Natural killer cell (primary cell): ENCODE results near the gene MTPN. TPM values are rescaled to one million over a fixed set of nuclear protein-coding genes. Genes with fewer than 3 reads are reported as not detected.
A peak's percentile ranks its signal among the peaks of the same experiment; 100 is the strongest.

ENCODE experiments used
- ATAC-seq, 3 donors: fragments of 150-1000 bp in 2 of 3; fragments of 200-7000 bp in 1 of 3; cut with Tn5 transposase; 1 replicate in 1 of 3; 2 replicates in 2 of 3; pipeline ENCODE4 v1.10.0; 2021; ENCODE audit warnings: mild to moderate bottlenecking in 2 of 3, moderate library complexity in 2 of 3
- DNase-seq, 2 donors: peaks; one replicate each; pipeline versions ENCODE4 v3.0.0 to v3.0.0-alpha.2; 2013 to 2021; ENCODE audit warnings: mixed read lengths in 1 of 2
- H3K27ac ChIP-seq: one replicate; pipeline ENCODE4 v1.5.1; 2013; ENCODE audit warnings: mild to moderate bottlenecking, low read length
- H3K27me3 ChIP-seq: one replicate; pipeline ENCODE4 v1.6.1; 2013; ENCODE audit warnings: low read length; ENCODE audit not compliant: control insufficient read depth, insufficient read depth
- H3K36me3 ChIP-seq: one replicate; pipeline ENCODE4 v1.6.1; 2013; ENCODE audit warnings: low read length; ENCODE audit not compliant: control insufficient read depth, insufficient read depth
- H3K4me1 ChIP-seq: one replicate; pipeline ENCODE4 v1.6.1; 2013; ENCODE audit warnings: low read length; ENCODE audit not compliant: control insufficient read depth, insufficient read depth
- H3K4me3 ChIP-seq: one replicate; pipeline ENCODE4 v1.5.1; 2013; ENCODE audit warnings: low read length
- H3K9me3 ChIP-seq: one replicate; pipeline ENCODE4 v1.6.1; 2013; ENCODE audit warnings: low read length; ENCODE audit not compliant: control insufficient read depth, insufficient read depth
- H3K27ac Mint-ChIP-seq, 2 donors: one replicate each; pipeline ENCODE4 v1.8.0; 2022; ENCODE audit warnings: mild to moderate bottlenecking in 2 of 2, mixed read lengths in 2 of 2, moderate library complexity in 1 of 2
- H3K27me3 Mint-ChIP-seq, 2 donors: one replicate each; pipeline ENCODE4 v1.8.0; 2022; ENCODE audit warnings: low read depth in 2 of 2, mixed read lengths in 2 of 2
- H3K36me3 Mint-ChIP-seq: one replicate; pipeline ENCODE4 v1.8.0; 2022; ENCODE audit warnings: mixed read lengths
- H3K4me1 Mint-ChIP-seq, 2 donors: one replicate each; pipeline ENCODE4 v1.8.0; 2022; ENCODE audit warnings: mixed read lengths in 2 of 2
- H3K4me3 Mint-ChIP-seq: one replicate; pipeline ENCODE4 v1.8.0; 2022; ENCODE audit warnings: mild to moderate bottlenecking, moderate library complexity, mixed read lengths
- H3K9me3 Mint-ChIP-seq, 2 donors: one replicate each; pipeline ENCODE4 v1.8.0; 2022; ENCODE audit warnings: mixed read lengths in 2 of 2
- WGBS: methylation state at CpG from one replicate; pipeline ENCODE4 v1.1.7; 2013; ENCODE audit warnings: missing lambda C conversion rate; ENCODE audit not compliant: insufficient coverage; 5-methylcytosine and 5-hydroxymethylcytosine counted together
- intact Hi-C: fragments of 100-400 bp; cut with micrococcal nuclease; formaldehyde crosslinking; loops from one replicate; pipeline ENCODE4 v1.14.2; 2022
- total RNA-seq, 4 donors: library from RNA; stranded (reverse); fragments of 120-200 nt in 1 of 4; gene quantifications; one replicate each; pipeline versions ENCODE4 v1.2.3 to v1.2.4, GENCODE V29; 2013 to 2022
- TF ChIP-seq, protein P1 (sequence below): fragments of 200-600 bp; IDR thresholded peaks from one replicate; pipeline ENCODE4 v1.8.0; 2022; ENCODE audit warnings: antibody characterized with exemption

The MTPN gene
- total RNA-seq, 3 donors from 2014 or later (not counting 1 experiment from before 2014, with no cell fraction given), result 161 to 170 (median 165) TPM

DNA sequence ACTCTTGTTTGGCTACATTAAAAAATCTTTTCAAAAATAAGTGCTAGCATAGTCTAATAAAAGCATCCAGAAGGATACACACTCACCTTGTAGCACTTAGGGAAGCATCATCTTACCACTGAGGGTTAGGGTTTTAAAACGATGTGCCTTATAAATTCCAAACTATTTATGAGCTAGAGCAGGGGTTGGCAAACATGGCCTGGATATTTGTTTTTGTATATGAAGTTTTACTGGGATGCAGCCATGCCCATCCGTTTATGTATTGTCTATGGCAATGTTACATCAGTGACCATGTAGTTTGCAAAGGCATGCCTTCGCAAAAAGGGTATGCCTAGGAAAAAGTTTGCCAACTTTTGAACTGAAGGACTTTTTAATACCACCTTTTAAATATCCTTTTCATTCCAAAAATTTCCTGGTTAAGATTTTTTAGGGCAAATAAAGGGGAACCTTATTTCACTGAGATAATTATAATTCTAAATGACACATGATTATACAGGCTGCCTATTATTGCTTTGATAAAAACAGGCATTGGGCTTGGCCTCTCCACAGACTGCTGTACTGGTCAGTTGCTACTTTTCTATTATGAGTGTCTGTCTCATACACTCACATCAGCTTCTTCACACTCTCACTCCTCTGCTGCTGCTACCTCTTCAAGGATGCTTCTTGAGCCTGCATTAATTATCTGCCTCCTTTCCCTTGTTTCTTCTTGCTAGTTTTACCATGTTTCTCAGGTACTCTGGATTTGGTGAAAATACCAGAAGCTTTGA is 30.7 kb downstream of the MTPN start:
- no peak overlapping the region for H3K27ac ChIP-seq
- no peak overlapping the region for H3K4me3 ChIP-seq
- peaks cover 44% of the 10 kb centered on the region for H3K36me3 ChIP-seq
- WGBS, result 96% methylated on average over 3 of the region's 3 CpGs
- no peaks in the 10 kb centered on the region for H3K27me3 ChIP-seq
- TF ChIP-seq, protein P1, sequence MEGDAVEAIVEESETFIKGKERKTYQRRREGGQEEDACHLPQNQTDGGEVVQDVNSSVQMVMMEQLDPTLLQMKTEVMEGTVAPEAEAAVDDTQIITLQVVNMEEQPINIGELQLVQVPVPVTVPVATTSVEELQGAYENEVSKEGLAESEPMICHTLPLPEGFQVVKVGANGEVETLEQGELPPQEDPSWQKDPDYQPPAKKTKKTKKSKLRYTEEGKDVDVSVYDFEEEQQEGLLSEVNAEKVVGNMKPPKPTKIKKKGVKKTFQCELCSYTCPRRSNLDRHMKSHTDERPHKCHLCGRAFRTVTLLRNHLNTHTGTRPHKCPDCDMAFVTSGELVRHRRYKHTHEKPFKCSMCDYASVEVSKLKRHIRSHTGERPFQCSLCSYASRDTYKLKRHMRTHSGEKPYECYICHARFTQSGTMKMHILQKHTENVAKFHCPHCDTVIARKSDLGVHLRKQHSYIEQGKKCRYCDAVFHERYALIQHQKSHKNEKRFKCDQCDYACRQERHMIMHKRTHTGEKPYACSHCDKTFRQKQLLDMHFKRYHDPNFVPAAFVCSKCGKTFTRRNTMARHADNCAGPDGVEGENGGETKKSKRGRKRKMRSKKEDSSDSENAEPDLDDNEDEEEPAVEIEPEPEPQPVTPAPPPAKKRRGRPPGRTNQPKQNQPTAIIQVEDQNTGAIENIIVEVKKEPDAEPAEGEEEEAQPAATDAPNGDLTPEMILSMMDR, result no peak
- ATAC-seq, result no peak
- peaks cover 24% of the 10 kb centered on the region for H3K36me3 Mint-ChIP-seq
- H3K9me3 Mint-ChIP-seq, result no peaks in the 10 kb centered on the region
- H3K4me3 Mint-ChIP-seq, result no peak overlapping the region
- peak overlapping the region; percentile 3 to 6 for H3K27ac Mint-ChIP-seq
- H3K9me3 ChIP-seq, result no peaks in the 10 kb centered on the region
- peaks cover 58 to 69% of the 10 kb centered on the region in 2 donors for H3K4me1 Mint-ChIP-seq
- no peak for DNase-seq
- no peaks in the 10 kb centered on the region for H3K27me3 Mint-ChIP-seq
- intact Hi-C loops, result no loop called here
- no peaks in the 10 kb centered on the region for H3K4me1 ChIP-seq

DNA sequence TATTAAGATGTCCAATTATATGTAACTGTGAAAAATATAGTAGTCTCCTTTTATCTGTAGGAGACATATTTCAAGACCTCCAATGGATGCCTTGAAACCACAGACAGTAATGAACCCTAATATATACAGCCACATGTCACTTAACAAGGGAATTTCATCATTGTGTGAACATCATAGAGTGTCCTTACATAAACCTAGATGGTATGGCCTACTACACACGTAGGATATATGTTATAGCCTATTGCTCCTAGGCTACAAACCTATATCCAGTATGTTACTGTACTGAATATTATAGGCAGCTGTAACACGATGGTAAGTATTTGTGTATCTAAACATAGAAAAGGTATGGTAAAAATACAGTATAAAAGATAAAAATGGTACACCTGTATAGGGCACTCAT is 32.4 kb downstream of the MTPN start:
- Histone ChIP-seq H3K4me3 (no peak overlapping the region), H3K9me3 (no peaks in the 10 kb centered on the region), H3K36me3 (peaks cover 33% of the 10 kb centered on the region), H3K27me3 (no peaks in the 10 kb centered on the region), H3K27ac (no peak overlapping the region), H3K4me1 (no peaks in the 10 kb centered on the region)
- Mint-ChIP-seq H3K36me3 (peaks cover 17% of the 10 kb centered on the region), H3K27me3 (no peaks in the 10 kb centered on the region), H3K9me3 (no peaks in the 10 kb centered on the region), H3K4me3 (no peak overlapping the region), H3K27ac (no peak overlapping the region), H3K4me1 (peaks cover 53 to 63% of the 10 kb centered on the region in 2 donors)
- ATAC-seq (no peak), DNase-seq (no peak)
- intact Hi-C loops, result no loop called here
- TF ChIP-seq, protein P1, result no peak
- WGBS, result 100% methylated on average over 1 of the region's 2 CpGs

DNA sequence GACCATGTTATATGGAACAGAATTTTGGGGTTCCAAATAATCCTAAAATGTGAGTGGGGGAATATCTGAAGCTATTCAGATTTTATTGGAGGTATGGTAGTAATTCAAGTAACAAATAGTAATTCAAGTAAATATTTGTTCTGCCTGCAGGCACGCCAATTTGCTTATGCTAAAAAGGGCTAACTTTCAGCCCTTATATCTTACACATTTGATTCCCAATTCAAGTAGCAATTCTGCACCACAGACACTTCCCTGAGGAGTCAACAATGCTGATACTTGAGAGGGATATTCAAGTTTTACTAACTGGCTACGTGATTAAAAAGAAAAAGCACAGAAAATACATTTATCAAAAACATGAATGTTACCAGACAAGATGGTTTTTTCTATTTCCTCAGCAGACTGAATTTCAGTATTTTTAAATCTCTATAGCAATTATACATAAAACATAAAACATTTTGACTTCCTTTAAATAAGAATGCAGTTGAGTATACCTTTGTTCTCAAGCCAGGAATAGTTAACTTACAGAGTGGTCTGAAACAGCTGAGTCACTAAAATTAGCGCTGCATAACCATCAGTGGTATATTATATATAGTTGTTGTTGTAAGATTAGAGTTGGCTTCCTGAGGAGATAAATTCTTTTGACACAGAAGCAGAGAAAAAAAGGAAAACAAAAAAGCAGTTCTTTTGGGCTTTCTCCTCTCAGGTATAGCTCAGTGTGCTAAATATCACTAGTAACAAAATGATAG is 33.9 kb downstream of the MTPN start:
- Mint-ChIP-seq H3K9me3 (no peaks in the 10 kb centered on the region), H3K4me1 (peaks cover 52 to 63% of the 10 kb centered on the region in 2 donors), H3K27me3 (no peaks in the 10 kb centered on the region), H3K36me3 (peaks cover 6% of the 10 kb centered on the region), H3K4me3 (no peak overlapping the region), H3K27ac (peak overlapping the region in 1 of 2 donors; percentile 27)
- no peaks in the 10 kb centered on the region for H3K27me3 ChIP-seq
- no peaks in the 10 kb centered on the region for H3K9me3 ChIP-seq
- no peak overlapping the region for H3K4me3 ChIP-seq
- intact Hi-C loops, result no loop called here
- H3K27ac ChIP-seq, result no peak overlapping the region
- DNase-seq, result no peak
- peaks cover 3% of the 10 kb centered on the region for H3K4me1 ChIP-seq
- WGBS, result 37% methylated on average over 3 of the region's 3 CpGs
- TF ChIP-seq, protein P1, result no peak
- no peak for ATAC-seq
- H3K36me3 ChIP-seq, result peaks cover 21% of the 10 kb centered on the region
